Mesenchymal stem cell (in vitro differentiated cells and primary cell): Measurements from ENCODE around the gene NMNAT3.

Source experiments
- DNase-seq: peaks from one replicate; pipeline ENCODE4 v3.0.0-alpha.2; 2013
- H2AFZ ChIP-seq: one replicate; pipeline ENCODE4 v1.6.1; 2013; ENCODE audit warnings: low read depth, mild to moderate bottlenecking, control low read depth, inconsistent platforms, low read length, moderate library complexity
- H2AK5ac ChIP-seq: 2 replicates; pipeline ENCODE4 v1.6.1; 2013; ENCODE audit warnings: low read length, moderate library complexity, mild to moderate bottlenecking, inconsistent platforms; ENCODE audit not compliant: severe bottlenecking
- H2BK120ac ChIP-seq: one replicate; pipeline ENCODE4 v1.6.1; 2013; ENCODE audit warnings: low read depth, mild to moderate bottlenecking, inconsistent platforms, low read length, moderate library complexity
- H2BK12ac ChIP-seq, 2 experiments: one replicate each; pipeline ENCODE4 v1.6.1; 2013; ENCODE audit warnings: inconsistent platforms in 2 of 2, low read length in 2 of 2, mild to moderate bottlenecking in 2 of 2, moderate library complexity in 2 of 2, control low read depth in 1 of 2
- H2BK15ac ChIP-seq: one replicate; pipeline ENCODE4 v1.6.1; 2013; ENCODE audit warnings: mild to moderate bottlenecking, low read depth, inconsistent platforms; ENCODE audit not compliant: poor library complexity, severe bottlenecking
- H2BK5ac ChIP-seq: 2 replicates; pipeline ENCODE4 v1.6.1; 2013; ENCODE audit warnings: low read depth, mild to moderate bottlenecking, low read length, control low read depth, inconsistent platforms; ENCODE audit not compliant: poor library complexity, severe bottlenecking
- H3K14ac ChIP-seq, 2 experiments: one replicate each; pipeline ENCODE4 v1.6.1; 2013; ENCODE audit warnings: inconsistent platforms in 2 of 2, low read length in 2 of 2, control low read depth in 1 of 2, mild to moderate bottlenecking in 1 of 2, moderate library complexity in 1 of 2
- H3K18ac ChIP-seq, 2 experiments: one replicate each; pipeline ENCODE4 v1.6.1; 2013; ENCODE audit warnings: inconsistent platforms in 2 of 2, low read length in 2 of 2, control low read depth in 1 of 2, low read depth in 1 of 2, mild to moderate bottlenecking in 1 of 2
- H3K23ac ChIP-seq, 2 experiments: one replicate each; pipeline ENCODE4 v1.6.1; 2013; ENCODE audit warnings: inconsistent platforms in 2 of 2, low read length in 2 of 2, mild to moderate bottlenecking in 2 of 2, moderate library complexity in 2 of 2, control low read depth in 1 of 2
- H3K27ac ChIP-seq: 2 replicates; pipeline ENCODE4 v1.5.1; 2013; ENCODE audit warnings: mild to moderate bottlenecking, moderate library complexity, low read length, control low read depth, inconsistent platforms; ENCODE audit not compliant: poor library complexity, severe bottlenecking
- H3K27me3 ChIP-seq, 2 experiments: 2 replicates each; pipeline versions ENCODE4 v1.6.1 to v1.7.0; 2013; ENCODE audit warnings: low read length in 2 of 2, mild to moderate bottlenecking in 2 of 2, moderate library complexity in 2 of 2, control low read depth in 1 of 2, inconsistent platforms in 1 of 2; ENCODE audit not compliant: control insufficient read depth in 1 of 2, insufficient read depth in 1 of 2
- H3K36me3 ChIP-seq, 2 experiments: 2 replicates each; pipeline versions ENCODE4 v1.6.1 to v1.7.0; 2013; ENCODE audit warnings: low read length in 2 of 2, control low read depth in 1 of 2, inconsistent platforms in 1 of 2, low read depth in 1 of 2, mild to moderate bottlenecking in 1 of 2; ENCODE audit not compliant: insufficient read depth in 2 of 2, control insufficient read depth in 1 of 2
- H3K4ac ChIP-seq, 2 experiments: one replicate each; pipeline ENCODE4 v1.6.1; 2013; ENCODE audit warnings: inconsistent platforms in 2 of 2, low read length in 2 of 2, mild to moderate bottlenecking in 2 of 2, moderate library complexity in 2 of 2, control low read depth in 1 of 2, low read depth in 1 of 2
- H3K4me1 ChIP-seq: 2 replicates; pipeline ENCODE4 v1.6.1; 2013; ENCODE audit warnings: low read depth, low read length, control low read depth; ENCODE audit not compliant: control insufficient read depth, insufficient read depth
- H3K4me2 ChIP-seq: 2 replicates; pipeline ENCODE4 v1.6.1; 2013; ENCODE audit warnings: low read length, mild to moderate bottlenecking, inconsistent platforms; ENCODE audit not compliant: poor library complexity, severe bottlenecking
- H3K4me3 ChIP-seq, 2 experiments: 2 replicates each; pipeline versions ENCODE4 v1.5.1 to v1.7.0; 2013; ENCODE audit warnings: low read length in 2 of 2, mild to moderate bottlenecking in 2 of 2, control low read depth in 1 of 2, low read depth in 1 of 2; ENCODE audit not compliant: insufficient read depth in 1 of 2
- H3K79me1 ChIP-seq: replicated peaks from 2 replicates; pipeline ENCODE4 v1.6.1; 2013; ENCODE audit warnings: mild to moderate bottlenecking, control low read depth, low read length, inconsistent platforms; ENCODE audit not compliant: poor library complexity, severe bottlenecking
- H3K9ac ChIP-seq: 2 replicates; pipeline ENCODE4 v1.7.0; 2013; ENCODE audit warnings: mild to moderate bottlenecking, low read length, moderate library complexity
- H3K9me3 ChIP-seq: 2 replicates; pipeline ENCODE4 v1.7.0; 2013; ENCODE audit warnings: mild to moderate bottlenecking, low read length; ENCODE audit not compliant: control insufficient read depth
- H4K8ac ChIP-seq: one replicate; pipeline ENCODE4 v1.6.1; 2013; ENCODE audit warnings: inconsistent platforms, mild to moderate bottlenecking, low read length, moderate library complexity
- H4K91ac ChIP-seq: one replicate; pipeline ENCODE4 v1.6.1; 2013; ENCODE audit warnings: mild to moderate bottlenecking, low read length, inconsistent platforms
- WGBS: methylation state at CpG from one replicate; pipeline ENCODE4 v1.1.7; 2013; ENCODE audit warnings: mixed read lengths; 5-methylcytosine and 5-hydroxymethylcytosine counted together

The NMNAT3 gene

GRCh38 chr3:139559541-139559940, 118.2 kb downstream of the NMNAT3 start:
- no peak overlapping the region for H3K4me2 ChIP-seq
- DNase-seq, result no peak
- WGBS, result 70% methylated on average over 4 of the region's 5 CpGs

GRCh38 chr3:139558351-139559266, 119.2 kb downstream of the NMNAT3 start:
- Histone ChIP-seq H3K4me3 (no peak overlapping the region), H3K9ac (no peak overlapping the region), H4K8ac (no peak overlapping the region), H3K36me3 (no peaks in the 10 kb centered on the region), H3K9me3 (no peaks in the 10 kb centered on the region), H3K4ac (no peak overlapping the region), H2AK5ac (no peak overlapping the region), H3K23ac (no peak overlapping the region), H2BK12ac (no peak overlapping the region), H3K4me2 (no peak overlapping the region), H2AFZ (no peak overlapping the region), H2BK15ac (no peak overlapping the region), H2BK5ac (no peak overlapping the region), H3K27me3 (peaks cover 7 to 24% of the 10 kb centered on the region in 2 experiments), H3K18ac (no peak overlapping the region), H3K79me1 (no peaks in the 10 kb centered on the region), H4K91ac (no peak overlapping the region), H3K14ac (no peak overlapping the region), H3K27ac (no peak overlapping the region), H2BK120ac (no peak overlapping the region), H3K4me1 (peaks cover 2% of the 10 kb centered on the region)
- no peak for DNase-seq
- 94% methylated on average over 2 of the region's 2 CpGs for WGBS

More at GRCh38 chr3:139559541-139559940, 118.2 kb downstream of the NMNAT3 start:
- Histone ChIP-seq H2BK15ac (no peak overlapping the region), H3K27me3 (peaks cover 3 to 15% of the 10 kb centered on the region in 2 experiments), H3K4ac (no peak overlapping the region), H3K18ac (no peak overlapping the region), H3K4me1 (peaks cover 2% of the 10 kb centered on the region), H3K23ac (no peak overlapping the region), H3K14ac (no peak overlapping the region), H3K9ac (no peak overlapping the region), H2AFZ (no peak overlapping the region), H2BK5ac (no peak overlapping the region), H3K79me1 (no peaks in the 10 kb centered on the region), H4K8ac (no peak overlapping the region), H3K36me3 (no peaks in the 10 kb centered on the region), H2BK120ac (no peak overlapping the region), H4K91ac (no peak overlapping the region), H3K4me3 (no peak overlapping the region), H2AK5ac (no peak overlapping the region), H3K27ac (no peak overlapping the region), H3K9me3 (no peaks in the 10 kb centered on the region), H2BK12ac (no peak overlapping the region)

GRCh38 chr3:139557041-139557440, 120.7 kb downstream of the NMNAT3 start:
- H3K9me3 ChIP-seq, result no peaks in the 10 kb centered on the region
- DNase-seq, result no peak
- 43% methylated on average over 1 of the region's 3 CpGs for WGBS
- no peak overlapping the region for H3K4ac ChIP-seq
- H3K14ac ChIP-seq, result no peak overlapping the region
- no peaks in the 10 kb centered on the region for H3K79me1 ChIP-seq
- no peak overlapping the region for H2BK12ac ChIP-seq
- H3K4me2 ChIP-seq, result no peak overlapping the region
- H3K4me1 ChIP-seq, result peaks cover 2% of the 10 kb centered on the region
- no peak overlapping the region for H2AK5ac ChIP-seq
- H2BK5ac ChIP-seq, result no peak overlapping the region
- H2BK120ac ChIP-seq, result no peak overlapping the region
- no peak overlapping the region for H4K8ac ChIP-seq
- no peak overlapping the region for H3K23ac ChIP-seq
- no peak overlapping the region for H3K9ac ChIP-seq
- H2AFZ ChIP-seq, result no peak overlapping the region
- no peak overlapping the region for H2BK15ac ChIP-seq
- H4K91ac ChIP-seq, result no peak overlapping the region
- H3K18ac ChIP-seq, result no peak overlapping the region
- H3K36me3 ChIP-seq, result no peaks in the 10 kb centered on the region
- no peak overlapping the region for H3K4me3 ChIP-seq
- H3K27me3 ChIP-seq, result peaks cover 7 to 23% of the 10 kb centered on the region in 2 experiments
- no peak overlapping the region for H3K27ac ChIP-seq

DNA sequence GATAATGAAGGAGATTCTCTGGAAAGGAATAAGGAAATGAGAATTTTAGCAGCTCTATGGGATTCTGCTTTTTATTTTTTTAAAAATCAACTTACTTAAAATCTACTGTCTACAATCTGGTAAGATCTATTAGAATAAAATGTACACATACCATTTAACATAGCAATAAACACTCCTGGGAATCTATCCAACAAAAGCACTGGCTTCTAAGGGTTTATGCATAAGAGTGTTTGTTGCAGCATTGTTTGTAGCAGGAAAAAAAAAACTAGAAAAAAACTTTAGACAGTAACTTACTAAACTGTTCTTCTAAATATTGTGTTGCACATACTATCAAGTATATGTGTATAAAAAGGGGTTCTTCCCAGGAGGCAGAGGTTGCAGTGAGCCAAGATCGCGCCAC, 122.5 kb downstream of the NMNAT3 start:
- Histone ChIP-seq H3K4me3 (no peak overlapping the region), H2AFZ (no peak overlapping the region), H3K36me3 (no peaks in the 10 kb centered on the region), H2AK5ac (no peak overlapping the region), H3K9ac (no peak overlapping the region), H2BK12ac (no peak overlapping the region), H3K14ac (no peak overlapping the region), H3K23ac (no peak overlapping the region), H2BK15ac (no peak overlapping the region), H3K27me3 (peaks cover 7 to 30% of the 10 kb centered on the region in 2 experiments), H3K18ac (no peak overlapping the region), H3K9me3 (no peaks in the 10 kb centered on the region), H3K4me1 (peaks cover 2% of the 10 kb centered on the region), H2BK5ac (no peak overlapping the region), H4K8ac (no peak overlapping the region), H3K79me1 (no peaks in the 10 kb centered on the region), H2BK120ac (no peak overlapping the region), H3K4ac (no peak overlapping the region), H3K4me2 (no peak overlapping the region), H3K27ac (no peak overlapping the region), H4K91ac (no peak overlapping the region)
- no peak for DNase-seq
- 85% methylated on average over 2 of the region's 2 CpGs for whole genome bisulfite sequencing
